Fibroblast of peridontal ligament (primary cell): Measurements from ENCODE around the gene POU4F2.

Experiments
- DNase-seq: peaks from one replicate; pipeline ENCODE4 v3.0.0-alpha.2; 2010; ENCODE audit errors: extremely low read depth

The POU4F2 gene

DNA sequence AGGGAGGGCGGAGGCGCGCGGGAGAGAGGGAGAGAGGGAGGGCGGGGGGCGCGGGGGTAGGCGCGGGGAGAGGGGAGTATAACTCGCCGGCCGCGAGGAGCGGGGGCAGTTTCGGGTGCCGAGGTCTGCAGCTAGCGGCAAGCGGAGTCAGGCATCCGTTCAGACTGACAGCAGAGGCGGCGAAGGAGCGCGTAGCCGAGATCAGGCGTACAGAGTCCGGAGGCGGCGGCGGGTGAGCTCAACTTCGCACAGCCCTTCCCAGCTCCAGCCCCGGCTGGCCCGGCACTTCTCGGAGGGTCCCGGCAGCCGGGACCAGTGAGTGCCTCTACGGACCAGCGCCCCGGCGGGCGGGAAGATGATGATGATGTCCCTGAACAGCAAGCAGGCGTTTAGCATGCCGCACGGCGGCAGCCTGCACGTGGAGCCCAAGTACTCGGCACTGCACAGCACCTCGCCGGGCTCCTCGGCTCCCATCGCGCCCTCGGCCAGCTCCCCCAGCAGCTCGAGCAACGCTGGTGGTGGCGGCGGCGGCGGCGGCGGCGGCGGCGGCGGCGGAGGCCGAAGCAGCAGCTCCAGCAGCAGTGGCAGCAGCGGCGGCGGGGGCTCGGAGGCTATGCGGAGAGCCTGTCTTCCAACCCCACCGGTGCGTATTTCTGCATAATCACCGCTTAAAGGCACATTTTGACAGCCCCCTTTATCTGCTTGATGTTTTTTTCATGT lies at the start of gene POU4F2:
TSS of gene POU4F2 (plus strand) at position 108 of the 720 bp plus-strand sequence. CDS start at position 356, 248 bp downstream.
- no peak for DNase-seq

GRCh38 chr4:146590801-146591200 lies 47.9 kb upstream of the POU4F2 start:
- DNase-seq = no peak

DNA sequence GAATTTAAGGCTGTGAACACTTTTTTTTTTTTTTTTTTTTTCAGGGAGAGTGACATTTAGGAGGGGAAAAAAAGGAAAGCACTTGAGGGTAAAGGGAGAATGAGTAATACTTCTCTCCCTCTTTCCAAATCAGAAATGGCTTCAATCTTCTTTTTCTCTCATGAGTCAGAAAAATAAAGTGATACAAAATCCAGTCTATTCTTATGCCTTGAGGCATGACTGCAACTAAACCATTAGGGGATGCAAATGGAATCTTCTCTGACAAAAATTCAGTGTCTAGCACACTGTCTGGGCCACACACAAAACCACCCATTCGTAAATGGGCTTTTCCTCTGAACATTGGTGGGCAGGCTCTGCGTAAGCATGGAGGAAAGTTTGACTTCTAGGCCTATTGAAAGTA lies 46.7 kb upstream of the POU4F2 start:
- no peak for DNase-seq

GRCh38 chr4:146632770-146633470 lies 5.8 kb upstream of the POU4F2 start:
- DNase-seq = no peak

DNA sequence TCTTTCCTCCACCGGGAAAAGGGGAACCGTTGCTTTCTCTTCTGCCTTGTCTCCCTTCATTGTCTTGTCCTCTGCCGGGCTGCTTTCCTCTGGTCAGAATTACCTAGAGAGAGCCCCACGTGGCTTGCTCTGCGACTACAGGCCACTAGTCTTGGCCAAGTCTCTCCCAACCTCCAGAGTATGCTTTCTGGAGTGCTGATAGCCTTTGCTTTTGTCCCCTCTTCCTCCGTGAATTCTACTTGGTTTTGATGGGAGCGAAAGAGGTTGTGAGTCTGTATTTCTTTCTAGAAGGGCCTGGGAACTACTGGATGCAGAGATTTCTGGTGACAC lies 5.3 kb upstream of the POU4F2 start:
- no peak for DNase-seq

- no peak for DNase-seq
Measured at GRCh38 chr4:146634825-146635224, 3.9 kb upstream of the POU4F2 start.

GRCh38 chr4:146637621-146638332 lies 916 bp upstream of the POU4F2 start:
- no peak for DNase-seq

DNA sequence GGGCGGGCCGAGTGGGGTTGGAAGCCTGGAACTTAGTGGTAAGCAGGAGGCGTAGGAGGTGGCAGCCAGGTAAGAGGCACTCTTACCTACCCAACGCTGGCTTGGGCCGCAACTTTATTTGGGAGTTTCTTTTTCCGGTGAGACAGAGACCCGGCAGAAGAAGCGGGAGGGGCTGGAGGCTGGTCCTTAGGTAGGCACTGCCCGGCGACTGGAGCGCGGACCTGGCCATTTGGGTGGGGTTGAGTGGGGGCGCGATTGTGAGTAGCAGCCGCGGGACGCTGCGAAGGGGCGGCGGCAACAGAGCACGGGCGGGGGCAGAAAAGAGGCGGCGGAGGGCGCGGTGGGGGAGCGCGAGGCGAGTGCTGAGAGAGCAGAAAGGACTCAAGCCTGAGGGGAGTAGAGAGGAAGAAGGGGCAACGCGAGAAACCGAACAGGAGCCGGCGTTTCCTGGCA lies 334 bp upstream of the POU4F2 start:
- DNase-seq = no peak

DNA sequence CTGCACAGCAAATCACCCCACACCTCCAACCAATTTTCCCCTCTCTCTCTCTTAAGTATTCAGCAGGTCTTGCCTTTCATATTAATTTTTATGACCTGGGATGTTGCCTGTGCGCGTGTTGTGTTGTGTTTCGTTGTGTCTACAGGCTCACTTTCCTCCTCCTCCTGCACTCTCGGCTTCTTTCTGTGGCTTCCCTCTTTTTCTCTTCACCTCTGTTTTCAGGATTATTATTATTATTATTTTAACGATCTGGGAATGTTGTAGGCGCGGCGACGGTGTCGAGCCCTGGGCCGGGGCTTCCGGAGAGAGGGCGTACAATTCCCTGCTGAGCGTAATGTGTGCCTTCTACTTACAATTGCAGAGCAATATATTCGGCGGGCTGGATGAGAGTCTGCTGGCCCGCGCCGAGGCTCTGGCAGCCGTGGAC lies 826 bp downstream of the POU4F2 start:
- no peak for DNase-seq

- no peak for DNase-seq
Measured at GRCh38 chr4:146640021-146640464, 1.4 kb downstream of the POU4F2 start.

GRCh38 chr4:146640465-146641061 lies 1.9 kb downstream of the POU4F2 start:
- no peak for DNase-seq

- no peak for DNase-seq
Measured at GRCh38 chr4:146641762-146642161, 3.1 kb downstream of the POU4F2 start.

DNA sequence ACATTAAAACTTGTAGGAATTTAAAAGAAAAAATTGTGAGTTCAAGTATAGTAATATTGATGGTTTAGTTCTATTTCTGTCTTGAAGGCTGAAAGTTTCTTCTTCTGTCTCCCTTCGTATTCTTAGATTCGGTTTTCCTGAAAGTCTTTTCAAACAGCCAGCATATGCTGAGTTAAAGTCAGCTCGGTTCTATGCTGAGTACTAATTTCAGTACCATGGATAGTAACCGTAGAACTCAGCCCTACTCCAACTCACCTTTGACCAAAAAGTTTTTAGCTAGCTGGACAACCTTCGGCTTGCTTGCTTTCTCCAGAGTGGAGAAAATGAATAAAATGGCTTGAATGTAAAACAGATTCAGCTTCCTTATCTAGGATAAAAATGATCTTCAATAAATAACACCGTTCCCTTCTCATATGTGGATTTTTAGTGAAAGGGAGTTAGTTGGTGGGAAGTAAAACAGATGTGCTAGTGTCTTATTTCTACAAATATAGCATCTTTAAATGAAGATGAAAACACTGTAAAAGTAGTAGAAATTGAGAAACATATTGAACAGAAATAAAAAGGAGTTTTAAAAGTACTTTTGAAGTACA lies 5.2 kb downstream of the POU4F2 start:
- DNase-seq = peak; percentile 8

DNA sequence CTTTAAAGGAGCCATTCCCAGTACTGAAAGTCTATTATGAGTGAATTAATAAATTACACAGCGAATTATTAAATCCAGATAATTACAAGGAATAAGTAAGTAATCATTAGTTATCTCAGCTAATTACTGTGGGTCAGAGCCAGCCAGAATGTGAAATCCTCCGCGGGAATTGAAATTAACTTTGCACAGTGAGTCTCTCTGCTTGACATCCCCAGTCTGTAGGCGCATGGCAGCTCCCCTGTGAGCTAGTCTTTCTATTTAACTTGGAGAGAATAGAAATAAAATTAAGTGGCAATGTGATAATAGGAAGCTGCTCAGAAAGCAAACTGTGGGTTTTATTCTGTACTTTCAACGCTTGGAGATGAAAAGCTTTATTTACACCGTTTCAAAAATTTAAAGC lies 7.2 kb downstream of the POU4F2 start:
- DNase-seq = no peak

DNA sequence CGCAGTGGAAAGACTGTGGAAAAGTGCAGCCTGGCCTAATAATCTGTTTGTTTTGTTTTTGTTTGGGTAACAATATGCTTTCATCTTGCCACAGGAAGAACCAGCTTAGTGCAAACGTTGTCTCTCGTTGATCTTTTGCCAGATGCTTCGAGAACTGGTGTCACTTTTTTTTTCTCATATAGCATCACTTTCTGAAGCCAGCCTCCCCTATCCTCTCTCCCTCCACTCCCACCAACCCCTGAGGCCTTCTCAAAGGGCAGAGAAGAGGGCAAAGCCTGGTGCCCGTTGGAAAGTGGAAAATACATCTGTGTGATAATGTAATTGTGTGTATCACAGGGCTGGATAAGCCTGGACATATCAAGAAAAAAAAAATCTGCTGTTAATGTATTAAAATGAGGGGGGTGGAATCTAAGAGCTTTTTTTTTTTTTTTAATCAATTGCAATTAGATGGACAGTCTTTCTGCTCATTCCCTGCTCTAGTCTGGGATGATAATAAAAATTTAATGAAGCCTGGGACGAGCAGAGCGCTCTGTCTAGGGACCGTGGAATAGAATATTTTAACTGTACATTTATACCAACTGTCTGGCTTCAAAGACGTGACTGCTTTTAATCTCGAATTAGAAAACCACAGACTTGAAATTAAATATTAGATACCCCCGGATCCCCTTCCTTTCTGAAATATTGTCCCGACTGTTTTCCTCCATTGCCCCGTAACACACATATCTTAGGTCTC lies 8.1 kb downstream of the POU4F2 start:
- DNase-seq = no peak

DNA sequence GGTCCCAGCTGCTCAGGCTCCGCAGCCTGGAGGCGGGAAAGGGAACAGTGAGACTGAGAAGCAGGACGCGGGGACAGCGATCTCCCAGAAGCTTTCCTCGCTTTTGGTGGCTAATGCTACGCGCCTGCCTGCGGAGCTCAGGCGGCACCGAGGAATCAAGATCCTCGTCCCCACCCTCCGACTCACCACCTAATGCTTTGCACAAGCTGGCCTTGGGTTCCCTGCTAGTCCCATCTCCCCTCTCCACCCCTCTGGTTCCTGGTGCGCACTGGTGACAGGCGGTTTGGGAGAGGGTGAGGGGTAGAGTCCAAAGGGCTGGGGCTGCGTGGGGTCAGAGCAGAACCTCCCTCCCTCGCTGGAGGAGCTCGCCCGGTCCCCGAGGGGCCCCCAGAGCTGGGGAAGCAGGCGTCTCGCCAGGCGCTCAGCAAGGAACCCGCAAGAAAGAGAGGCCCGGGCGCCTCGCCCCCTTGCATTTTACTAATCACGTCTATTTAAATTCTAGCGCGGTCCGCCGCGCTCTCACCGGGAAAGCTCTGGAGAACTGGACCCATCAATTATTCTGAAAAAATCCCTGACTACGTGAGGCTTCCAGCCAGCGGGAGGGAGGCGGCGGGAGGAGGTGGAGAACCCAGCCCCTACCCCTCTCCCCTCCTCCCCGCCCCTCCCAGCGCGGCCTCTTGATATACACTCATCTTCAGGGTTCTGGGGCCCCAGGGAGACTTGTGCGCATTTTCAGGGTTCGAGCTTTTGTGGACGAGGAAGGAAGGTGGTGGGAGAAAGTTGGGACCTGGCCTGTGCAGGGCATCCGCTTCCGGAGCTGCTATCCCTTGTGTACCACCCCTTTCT lies 9.1 kb downstream of the POU4F2 start:
- DNase-seq = no peak

- DNase-seq = no peak
Measured at GRCh38 chr4:146648461-146648783, 9.7 kb downstream of the POU4F2 start.

GRCh38 chr4:146649232-146649631 lies 10.5 kb downstream of the POU4F2 start:
- DNase-seq = no peak

DNA sequence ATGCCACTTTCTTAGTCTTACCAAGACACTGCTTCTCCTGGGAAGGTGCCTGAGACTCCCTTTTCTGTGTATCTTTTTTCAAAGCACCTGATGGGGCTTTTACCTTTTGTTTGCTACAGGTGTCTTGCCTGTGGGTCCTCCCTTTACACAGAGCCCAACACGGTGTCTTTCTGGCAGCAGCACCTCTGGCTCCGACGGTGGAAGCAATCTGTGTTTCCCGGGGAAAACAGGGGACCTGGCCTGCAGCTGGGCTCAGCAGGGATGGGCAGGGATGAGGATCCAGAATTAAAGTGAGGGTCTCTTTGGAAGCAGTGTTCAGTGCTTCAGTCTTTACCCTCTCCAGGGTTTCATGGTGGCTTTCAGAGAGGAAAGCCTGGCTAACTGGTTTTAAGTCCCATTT lies 11.3 kb downstream of the POU4F2 start:
- no peak for DNase-seq
